Airway epithelial cell (primary cell): ENCODE data around the gene TAF11L8. TPM values are rescaled to one million over a fixed set of nuclear protein-coding genes. Genes with fewer than 3 reads are reported as not detected.

Experiments
- total RNA-seq: library from RNA; depleted of rRNA; stranded (reverse); fragments of >200 nt; gene quantifications from 2 replicates; pipeline ENCODE4 v1.2.3, GENCODE V29; 2015

TAF11L8 gene
- total RNA-seq = not detected in 2 replicates

GRCh38 chr5:17590860-17591259, at the start of gene TAF11L8:
Gene TAF11L8 (minus strand): TSS chr5:17590960.

DNA sequence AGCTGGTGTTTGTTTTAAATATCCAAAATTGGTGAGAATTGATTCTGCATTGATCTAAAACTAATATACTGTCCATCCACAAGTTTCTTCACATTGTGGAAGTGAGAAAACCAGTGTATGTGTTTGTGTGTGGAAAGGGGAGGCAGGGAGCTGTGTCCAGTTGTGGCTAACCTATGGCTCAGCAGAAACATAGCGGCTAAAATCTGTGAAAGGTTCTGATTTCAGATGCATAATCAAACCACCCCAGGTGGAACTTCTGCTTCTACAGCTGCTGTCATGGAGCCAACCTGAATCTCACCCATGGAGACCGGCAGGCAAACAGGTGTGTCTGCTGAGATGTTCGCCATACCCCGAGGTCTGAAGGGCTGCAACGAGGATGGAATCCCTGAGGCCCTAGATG, 43.4 kb upstream of the TAF11L8 start, which contains the start of gene TAF11L14:
Gene TAF11L14 (plus strand): TSS at position 301 of the 400 bp plus-strand sequence.

GRCh38 chr5:17631788-17632187, 41.0 kb upstream of the TAF11L8 start, which contains the start of gene TAF11L13:
Gene TAF11L13 (plus strand): TSS chr5:17632088.

GRCh38 chr5:17610092-17610491, 19.3 kb upstream of the TAF11L8 start, which contains the start of gene TAF11L12:
Gene TAF11L12 (plus strand): TSS chr5:17610392.

DNA sequence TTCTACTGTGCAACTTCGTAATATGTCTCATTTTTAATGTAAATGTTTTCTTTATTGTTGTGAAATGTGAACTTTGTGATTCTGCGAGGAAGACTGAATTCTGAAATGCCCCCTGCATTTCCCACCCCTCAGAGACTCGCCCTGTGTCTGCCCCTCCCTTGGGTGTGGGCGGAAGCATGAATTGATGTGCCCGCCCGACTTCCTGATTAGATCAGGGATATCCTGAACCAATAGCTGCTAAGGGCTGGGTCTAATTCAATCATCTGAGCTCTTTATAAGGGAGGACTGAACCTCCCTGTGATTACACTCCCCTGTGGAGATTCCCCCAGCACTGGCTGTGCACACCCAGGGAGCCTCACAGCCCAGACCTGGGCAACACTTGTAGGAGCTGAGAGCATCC, 13.1 kb upstream of the TAF11L8 start, which contains the start of gene TAF11L11:
Gene TAF11L11 (plus strand): TSS at position 304 of the 400 bp plus-strand sequence.

DNA sequence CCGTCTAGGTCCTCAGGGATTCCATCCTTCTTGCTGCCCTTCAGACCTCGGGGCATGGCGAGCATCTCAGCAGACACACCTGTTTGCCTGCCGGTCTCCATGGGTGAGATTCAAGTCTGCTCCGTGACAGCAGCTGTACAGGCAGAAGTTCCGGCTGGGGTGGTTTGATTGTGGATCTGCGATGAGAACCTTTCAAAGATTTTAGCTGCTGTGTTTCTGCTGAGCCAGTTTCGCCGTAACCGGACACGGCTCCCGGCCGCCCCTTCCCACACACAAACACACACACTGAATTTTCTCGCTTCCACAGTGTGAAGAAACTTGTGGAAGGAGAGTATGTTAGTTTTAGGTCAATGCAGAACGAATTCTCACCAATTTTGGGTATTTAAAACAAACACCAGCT, 7.0 kb upstream of the TAF11L8 start, which contains the start of gene TAF11L10:
Gene TAF11L10 (minus strand): TSS at position 101 of the 400 bp plus-strand sequence.

GRCh38 chr5:17594255-17594654, 3.5 kb upstream of the TAF11L8 start, which contains the start of gene TAF11L9:
Gene TAF11L9 (minus strand): TSS chr5:17594394.

DNA sequence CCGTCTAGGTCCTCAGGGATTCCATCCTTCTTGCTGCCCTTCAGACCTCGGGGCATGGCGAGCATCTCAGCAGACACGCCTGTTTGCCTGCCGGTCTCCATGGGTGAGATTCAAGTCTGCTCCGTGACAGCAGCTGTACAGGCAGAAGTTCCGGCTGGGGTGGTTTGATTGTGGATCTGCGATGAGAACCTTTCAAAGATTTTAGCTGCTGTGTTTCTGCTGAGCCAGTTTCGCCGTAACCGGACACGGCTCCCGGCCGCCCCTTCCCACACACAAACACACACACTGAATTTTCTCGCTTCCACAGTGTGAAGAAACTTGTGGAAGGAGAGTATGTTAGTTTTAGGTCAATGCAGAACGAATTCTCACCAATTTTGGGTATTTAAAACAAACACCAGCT, 5.1 kb downstream of the TAF11L8 start, which contains the start of gene TAF11L7:
Gene TAF11L7 (minus strand): TSS at position 101 of the 400 bp plus-strand sequence.

Other genes with a start within 250 kb of the TAF11L8 start
- not detected in 2 replicates for gene TAF11L2, start 92.7 kb downstream of the TAF11L8 start, total RNA-seq
- gene TAF11L3, start 72.6 kb downstream of the TAF11L8 start, total RNA-seq = not detected in 2 replicates
- not detected in 2 replicates for gene TAF11L4, start 69.2 kb downstream of the TAF11L8 start, total RNA-seq
- gene TAF11L5, start 65.7 kb downstream of the TAF11L8 start, total RNA-seq = not detected in 2 replicates
- gene TAF11L6, start 62.3 kb downstream of the TAF11L8 start, total RNA-seq = not detected in 2 replicates
- not detected in 2 replicates for gene TAF11L7, start 5.2 kb downstream of the TAF11L8 start, total RNA-seq
- gene TAF11L9, start 3.4 kb upstream of the TAF11L8 start, total RNA-seq = not detected in 2 replicates
- not detected in 2 replicates for gene TAF11L10, start 6.9 kb upstream of the TAF11L8 start, total RNA-seq
- gene TAF11L11, start 13.2 kb upstream of the TAF11L8 start, total RNA-seq = not detected in 2 replicates
- gene TAF11L12, start 19.4 kb upstream of the TAF11L8 start, total RNA-seq = not detected in 2 replicates
- gene TAF11L13, start 41.1 kb upstream of the TAF11L8 start, total RNA-seq = not detected in 2 replicates
- gene TAF11L14, start 43.5 kb upstream of the TAF11L8 start, total RNA-seq = not detected in 2 replicates